Ramos (cell line): ENCODE data around the gene SNX20.

ENCODE experiments used
- in situ Hi-C: fragments of 300-500 bp; cut with MboI; formaldehyde crosslinking; loops from one replicate; pipeline ENCODE4 v1.14.3; 2022; ENCODE audit warnings: low sequenced_read_pairs; ENCODE audit not compliant: unreplicated experiment

SNX20 gene

DNA sequence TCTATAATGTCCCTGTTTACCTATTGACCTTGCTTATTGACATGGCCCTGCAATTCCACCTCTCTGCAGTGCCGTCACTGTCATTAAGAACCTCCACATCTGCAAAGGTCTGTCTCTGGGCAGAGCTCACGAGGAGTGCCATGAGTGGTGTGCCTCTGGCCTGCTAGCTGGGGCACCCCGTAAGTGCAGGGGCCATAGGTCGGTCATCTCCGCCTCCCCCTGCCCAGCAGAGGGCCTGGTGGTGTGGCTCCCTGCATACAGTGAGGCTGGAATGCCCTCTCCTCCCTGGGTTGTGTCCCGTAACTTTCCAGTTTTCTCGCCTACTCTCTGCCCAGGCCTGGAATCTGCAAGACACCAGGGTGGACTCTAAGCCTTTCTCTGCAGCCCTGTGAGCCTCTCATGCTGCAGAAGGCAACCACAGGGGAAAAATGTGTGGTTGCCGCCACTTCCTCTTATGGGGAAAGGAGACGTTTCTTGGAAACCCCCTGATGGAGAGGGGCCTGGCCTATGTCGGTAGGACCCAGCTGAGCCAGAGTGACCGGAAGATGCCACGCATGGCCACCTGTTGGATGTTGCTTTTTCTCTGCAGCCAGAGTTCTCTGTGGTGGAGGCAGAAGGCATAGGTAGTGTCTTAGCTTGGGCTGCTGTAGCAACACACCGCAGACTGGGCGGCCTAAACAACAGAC lies 2.7 kb upstream of the SNX20 start:
- in situ Hi-C loops: no loop called here

DNA sequence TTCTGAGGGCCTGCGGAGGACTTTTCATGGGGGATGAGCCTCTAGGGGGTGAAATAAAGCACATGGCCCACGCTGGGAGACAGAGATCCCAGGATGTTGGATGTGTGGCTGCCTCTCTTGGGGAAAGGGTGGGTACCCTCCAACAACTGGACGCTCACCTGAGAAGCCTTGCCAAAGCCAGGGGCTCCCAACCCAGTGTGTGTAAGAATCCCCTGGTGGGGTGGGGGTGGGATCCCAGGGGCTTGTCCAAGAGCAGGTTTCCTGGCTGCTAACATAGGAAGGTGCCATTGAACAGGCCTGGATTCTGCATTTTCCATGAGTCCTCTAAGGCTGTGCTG lies 587 bp downstream of the SNX20 start:
- in situ Hi-C loops: no loop called here

DNA sequence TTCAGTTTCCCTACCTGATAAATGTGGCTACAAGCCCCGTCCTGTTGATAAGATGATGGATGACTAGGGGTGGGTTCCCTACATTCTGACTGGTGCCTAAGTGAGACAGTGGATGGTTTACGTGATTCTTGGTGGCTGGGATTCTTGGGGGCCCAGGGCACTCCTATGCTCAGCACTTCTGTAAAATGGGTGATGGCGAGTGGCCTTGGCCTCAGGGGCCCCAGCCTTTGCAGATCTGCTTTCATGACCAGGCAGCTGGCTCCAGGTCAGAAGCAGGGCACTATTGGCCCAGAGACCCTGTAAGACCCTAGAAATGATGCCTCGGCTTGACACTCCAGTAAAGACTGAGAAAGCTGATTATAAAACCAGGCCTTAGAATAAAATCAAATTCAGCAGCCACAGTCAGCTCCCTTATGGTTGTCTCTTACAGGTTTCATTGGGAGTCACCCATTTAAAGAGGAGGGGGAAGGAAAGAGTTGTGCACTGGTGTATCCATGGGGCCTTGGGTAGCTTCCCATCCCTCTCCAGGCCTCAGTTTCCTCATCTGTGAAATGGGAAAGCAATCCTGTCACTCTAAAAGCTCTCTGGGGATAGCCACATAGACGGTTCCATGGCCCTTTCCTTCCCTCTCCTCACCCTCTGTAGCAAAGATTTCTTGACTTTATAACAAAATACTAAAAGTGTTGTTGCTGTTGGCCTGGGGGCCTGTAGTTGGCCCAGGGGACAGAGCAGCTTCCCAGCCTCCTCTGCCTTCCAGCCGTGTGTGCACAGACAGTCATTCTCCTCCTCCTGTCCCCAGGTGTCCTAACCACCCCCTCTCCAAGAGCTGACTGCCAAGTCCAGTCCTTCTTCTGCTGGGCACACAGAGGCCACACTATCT lies 1.2 kb downstream of the SNX20 start:
- in situ Hi-C loops: loop anchor here (10.0 kb wide), 1 partner anchor 125 kb away; no protein-coding TSS in a partner anchor

DNA sequence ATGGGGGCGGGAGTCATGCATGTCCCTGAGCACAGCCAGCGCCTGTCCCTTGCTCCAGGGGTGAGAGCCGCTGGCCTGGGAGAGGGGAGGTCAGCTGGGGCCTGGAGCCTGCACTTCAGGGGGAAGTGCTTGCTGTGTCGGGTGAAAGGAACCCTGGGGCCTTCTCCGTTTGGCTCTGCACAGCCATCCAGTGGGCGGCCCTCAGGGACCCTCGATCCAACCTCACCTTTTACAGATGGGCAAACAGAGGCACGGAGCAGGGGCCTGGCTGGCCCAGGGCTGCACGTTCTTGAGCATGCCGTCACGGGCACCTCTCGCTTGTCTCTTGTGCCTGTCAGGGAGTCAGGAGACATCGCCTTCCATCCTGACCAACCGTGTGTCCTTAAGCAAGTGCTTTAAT lies 1.8 kb downstream of the SNX20 start:
- in situ Hi-C loops: loop anchor here (10.0 kb wide), 1 partner anchor 126 kb away; no protein-coding TSS in a partner anchor

DNA sequence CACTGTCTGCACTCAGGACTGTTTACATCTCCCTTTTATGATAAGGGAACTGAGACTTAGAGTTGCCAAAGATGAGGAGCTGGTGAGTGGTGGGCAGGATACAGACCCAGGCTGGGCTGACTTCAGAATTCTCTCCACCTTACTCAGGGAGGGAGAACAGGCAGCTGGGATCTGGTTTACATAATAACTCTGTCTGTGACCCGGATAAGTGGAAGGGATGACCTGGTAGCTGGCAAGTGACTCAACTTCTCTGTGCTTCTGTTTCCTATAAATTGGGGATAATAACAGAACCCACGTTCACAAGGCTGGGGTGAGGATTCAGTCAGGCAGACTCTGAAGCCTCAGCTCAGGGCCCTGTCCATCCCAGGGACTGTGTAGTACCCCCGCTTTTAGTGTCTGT lies 2.6 kb downstream of the SNX20 start:
- in situ Hi-C loops: loop anchor here (10.0 kb wide), 1 partner anchor 126 kb away; no protein-coding TSS in a partner anchor

DNA sequence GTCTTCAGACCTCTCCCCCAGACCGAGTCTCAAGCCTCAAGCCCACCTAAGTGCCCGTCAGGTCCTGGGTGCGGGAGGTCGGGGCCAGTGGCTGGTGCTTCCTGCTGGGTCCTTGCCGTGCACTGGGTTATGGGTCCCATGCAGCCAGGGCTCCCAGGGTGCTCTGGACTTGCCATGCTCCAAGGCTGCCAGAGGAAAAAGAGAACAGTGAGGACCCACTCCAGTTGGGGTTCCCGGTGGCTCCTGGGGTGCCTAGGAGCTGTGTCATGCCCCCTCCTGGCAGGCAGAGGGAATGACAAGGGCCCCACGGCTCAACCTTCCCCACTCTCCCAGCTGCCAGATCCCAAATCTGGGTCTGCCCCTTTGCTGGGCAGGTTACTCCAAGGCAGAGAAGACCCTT lies 3.8 kb downstream of the SNX20 start:
- in situ Hi-C loops: loop anchor here (10.0 kb wide), 1 partner anchor 127 kb away; no protein-coding TSS in a partner anchor

DNA sequence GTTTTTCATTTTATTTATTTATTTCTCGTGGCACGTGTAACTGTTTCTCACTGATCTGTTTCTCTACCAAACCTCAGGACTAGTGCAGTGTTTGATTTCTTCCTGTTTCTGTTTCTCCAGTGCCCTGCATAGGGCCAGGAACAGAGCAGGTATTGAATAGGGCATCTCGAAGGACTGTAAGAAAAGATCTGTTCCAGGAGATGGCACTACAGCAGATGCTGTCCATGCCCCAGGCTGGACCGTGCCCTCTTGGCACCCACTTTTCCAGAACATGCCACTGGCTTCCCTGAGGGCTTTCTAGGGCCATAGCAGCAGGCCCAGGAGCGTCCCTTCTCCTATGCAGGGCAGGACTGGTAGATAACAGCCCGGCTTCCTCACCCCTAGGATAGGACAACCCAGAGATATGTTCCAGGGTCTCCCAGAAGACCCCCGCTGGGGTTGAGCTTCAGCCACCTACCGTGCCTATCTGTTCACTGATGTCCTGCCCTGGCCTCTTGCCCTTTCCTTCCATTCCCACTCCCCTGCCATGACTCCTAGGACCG lies 4.4 kb downstream of the SNX20 start:
- in situ Hi-C loops: loop anchor here (10.0 kb wide), 1 partner anchor 128 kb away; no protein-coding TSS in a partner anchor

DNA sequence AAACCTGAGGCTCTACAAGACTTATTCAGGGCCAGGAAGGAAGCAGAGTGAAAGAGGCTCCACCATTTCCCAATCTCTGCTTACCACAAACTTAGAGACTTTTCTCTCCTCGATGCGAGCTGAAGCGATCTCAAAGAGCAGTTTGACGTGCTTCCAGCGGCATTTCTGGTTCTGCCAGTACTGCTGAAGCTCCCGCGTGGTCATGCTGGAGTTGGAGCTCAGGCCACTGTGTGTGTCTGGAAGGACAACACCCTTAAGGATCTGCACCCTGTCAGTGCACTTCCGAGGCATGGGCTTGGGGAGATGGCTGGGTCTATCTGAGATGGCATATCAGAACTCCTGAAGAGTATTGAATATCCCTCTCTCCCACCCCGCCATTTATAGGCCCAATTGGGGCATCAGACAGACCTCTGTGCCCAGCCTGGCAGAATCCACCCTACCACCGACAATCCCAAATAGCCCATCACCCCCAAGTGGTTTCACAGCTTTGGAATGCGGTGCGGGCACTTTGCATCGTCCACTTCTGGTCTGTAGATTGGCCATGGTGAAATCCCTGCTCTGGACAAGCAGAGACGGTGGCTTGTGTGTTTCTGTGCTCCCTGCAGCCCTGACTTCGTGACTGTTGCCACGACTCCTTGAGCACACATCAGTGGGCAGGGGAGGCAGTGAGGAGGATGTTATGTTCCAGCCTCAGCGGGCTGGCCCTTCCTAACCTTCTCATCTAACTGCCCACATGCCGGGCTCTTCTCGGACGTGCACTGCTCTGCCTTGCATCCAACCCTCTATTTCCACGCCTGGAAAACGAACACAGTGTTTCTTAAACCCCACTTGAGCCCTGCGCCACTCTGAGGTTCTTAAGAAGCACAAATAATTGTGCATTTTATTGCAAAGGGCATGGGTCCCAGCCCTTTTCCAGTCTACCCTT lies 5.2 kb downstream of the SNX20 start:
- in situ Hi-C loops: loop anchor here (10.0 kb wide), 1 partner anchor 129 kb away; no protein-coding TSS in a partner anchor

DNA sequence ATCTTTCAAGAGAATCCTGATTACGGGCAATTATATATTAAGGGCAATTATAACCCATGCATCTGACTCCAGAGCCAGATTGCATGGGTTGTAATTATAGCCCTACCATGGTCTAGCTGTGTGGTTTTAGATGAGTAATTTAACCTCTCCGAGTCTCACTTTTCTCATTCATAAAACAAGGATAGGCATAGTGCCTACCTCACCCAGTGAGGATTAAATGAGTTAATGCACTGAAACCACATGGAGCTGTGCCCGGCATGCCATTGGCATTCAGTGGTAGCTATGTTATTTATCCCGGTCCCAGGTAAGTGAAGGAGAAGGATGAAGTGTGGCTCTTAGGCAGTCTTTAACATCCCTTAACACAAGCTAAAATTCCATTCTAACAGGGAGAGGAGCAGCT lies 6.3 kb downstream of the SNX20 start:
- in situ Hi-C loops: loop anchor here (10.0 to 25.0 kb wide), 2 partner anchors 130 to 438 kb away; no protein-coding TSS in a partner anchor

DNA sequence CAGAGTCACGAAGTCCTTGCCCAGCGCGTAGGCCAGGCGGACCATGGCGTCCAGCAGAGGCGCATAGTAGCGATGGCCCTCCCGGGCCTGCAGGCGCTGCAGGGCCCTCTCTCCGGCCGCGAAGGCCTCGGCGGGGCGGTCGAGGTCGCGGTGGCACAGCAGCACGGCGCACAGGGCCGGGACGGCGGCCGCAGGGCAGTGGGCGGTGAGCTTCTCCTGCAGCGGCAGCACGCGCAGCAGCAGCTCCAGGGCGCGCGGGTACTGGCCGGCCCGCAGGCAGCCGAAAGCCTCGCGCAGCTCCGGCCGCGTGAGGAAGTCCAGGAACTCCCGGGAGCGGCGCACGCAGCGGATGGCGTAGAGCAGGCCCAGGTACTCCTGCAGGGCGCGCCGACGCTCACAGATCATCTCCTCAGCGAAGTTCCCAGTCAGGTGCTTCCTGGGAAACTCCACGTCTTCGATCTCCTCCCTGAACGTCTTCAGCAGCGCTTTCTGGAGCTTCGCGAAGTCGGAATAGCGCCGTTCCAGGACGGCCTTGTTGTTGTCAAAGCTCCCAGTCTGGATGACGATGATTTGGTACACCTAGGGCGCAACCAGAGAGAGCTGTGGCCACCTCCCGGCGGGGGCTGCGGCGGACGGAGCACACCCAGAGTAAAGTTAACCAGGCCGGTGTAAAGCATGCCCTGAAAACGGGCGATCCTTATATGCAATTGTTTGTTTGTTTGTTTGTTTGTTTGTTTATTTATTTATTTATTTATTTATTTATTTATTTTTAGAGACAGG lies 7.4 kb downstream of the SNX20 start:
- in situ Hi-C loops: loop anchor here (10.0 to 25.0 kb wide), 2 partner anchors 131 to 436 kb away; no protein-coding TSS in a partner anchor

DNA sequence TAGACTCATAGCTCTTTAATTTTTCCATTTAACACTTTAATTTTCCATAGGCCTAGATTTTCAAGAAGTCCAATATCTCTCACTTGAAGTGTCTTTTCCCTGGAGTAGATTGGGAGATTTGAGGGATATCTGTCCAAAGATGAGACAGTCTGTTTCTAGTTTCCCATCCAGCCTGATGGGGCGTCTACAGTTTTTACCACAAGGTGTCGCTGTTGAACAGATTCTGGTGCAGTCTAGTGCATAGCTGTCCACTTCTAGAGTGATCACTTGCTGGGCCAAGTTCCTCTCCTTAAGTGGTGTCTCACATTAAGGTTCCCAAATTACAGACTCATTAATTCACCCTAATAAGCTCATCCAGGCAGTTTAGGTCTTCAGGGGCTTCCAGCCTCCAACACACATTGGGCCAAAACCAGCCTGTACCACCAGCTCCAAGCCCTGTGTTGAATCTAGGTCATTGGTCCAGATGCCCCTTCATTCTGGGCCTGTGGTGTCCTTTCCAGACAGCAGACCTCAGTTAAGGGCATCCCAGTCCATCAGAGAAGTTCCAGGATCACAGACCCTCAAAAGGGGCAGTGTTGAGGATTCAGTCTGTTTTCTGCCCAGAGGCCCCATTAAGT lies 9.4 kb downstream of the SNX20 start:
- in situ Hi-C loops: loop anchor here (10.0 to 25.0 kb wide), 2 partner anchors 133 to 434 kb away; no protein-coding TSS in a partner anchor

DNA sequence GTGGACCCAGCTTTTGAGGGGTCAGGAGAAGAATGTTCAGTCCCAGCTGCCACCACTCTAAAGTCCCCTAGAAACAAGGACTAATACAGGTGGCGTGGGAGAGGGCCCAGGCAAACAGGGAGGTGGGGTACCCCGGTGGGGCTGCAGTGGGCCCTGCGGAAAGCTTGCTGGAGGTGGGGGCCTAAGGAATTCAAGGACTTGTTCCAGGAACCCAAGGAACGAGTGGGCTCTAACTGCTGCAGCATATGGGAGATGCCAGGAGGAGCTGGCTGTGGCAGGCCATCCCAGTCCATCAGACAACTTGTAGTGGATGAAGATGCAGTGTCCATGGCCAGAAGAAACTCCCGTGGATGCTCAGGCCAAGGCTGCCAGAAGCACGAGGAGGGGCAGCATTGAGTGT lies 10.6 kb downstream of the SNX20 start:
- in situ Hi-C loops: loop anchor here (10.0 to 25.0 kb wide), 2 partner anchors 134 to 433 kb away; no protein-coding TSS in a partner anchor

DNA sequence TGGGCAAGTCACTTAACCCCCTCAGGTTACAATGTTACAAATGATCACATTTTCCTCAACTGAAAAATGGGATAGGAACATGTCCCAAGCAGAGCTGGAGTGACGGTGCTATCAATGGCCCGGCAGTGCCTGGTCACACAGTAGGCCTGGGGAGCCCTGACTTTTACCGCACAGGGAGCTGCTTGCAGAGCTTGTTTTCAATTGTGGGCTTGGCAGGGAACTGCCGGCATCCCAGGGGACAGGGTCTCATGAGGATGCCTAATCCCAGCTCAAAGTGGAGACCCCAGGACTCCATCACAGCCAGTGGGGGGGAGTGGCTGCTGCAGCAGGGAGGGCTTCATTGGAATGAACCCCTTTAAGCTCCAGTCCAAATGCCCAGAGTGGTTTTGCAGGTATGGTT lies 11.4 kb downstream of the SNX20 start:
- in situ Hi-C loops: loop anchor here (10.0 to 25.0 kb wide), 2 partner anchors 135 to 432 kb away; no protein-coding TSS in a partner anchor

DNA sequence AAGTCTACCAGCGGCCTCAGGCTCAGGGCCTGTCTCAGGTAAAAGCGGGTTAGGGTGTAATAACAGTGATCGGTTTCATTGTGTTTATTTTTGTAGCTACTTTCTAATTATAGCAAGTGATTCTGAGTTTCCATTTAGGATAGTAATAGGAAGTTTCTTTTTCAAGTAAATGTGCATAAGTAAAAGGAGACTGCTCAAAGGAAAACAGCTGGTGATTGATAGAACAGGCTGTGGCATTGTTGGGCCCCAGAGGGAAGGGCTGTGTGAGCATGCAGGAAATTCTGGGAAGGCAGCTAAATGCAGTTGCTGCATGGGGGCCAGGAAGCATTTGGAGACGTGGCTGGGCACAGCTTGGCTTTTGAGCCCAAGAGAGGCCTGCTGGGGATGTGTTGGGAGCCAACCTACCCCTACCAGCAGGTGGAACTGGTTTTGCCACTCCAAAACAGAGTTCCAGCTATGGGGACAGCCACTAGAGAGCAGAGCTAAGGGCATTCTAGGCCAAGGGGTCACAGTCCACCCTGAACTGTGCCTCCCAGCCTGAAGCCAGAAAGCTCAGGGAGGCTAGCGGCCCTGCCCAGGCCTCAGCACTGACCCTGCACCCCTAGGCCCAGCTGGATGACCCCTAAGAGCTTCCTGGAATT lies 12.6 kb downstream of the SNX20 start:
- in situ Hi-C loops: loop anchor here (25.0 kb wide), 1 partner anchor 431 kb away; no protein-coding TSS in a partner anchor

DNA sequence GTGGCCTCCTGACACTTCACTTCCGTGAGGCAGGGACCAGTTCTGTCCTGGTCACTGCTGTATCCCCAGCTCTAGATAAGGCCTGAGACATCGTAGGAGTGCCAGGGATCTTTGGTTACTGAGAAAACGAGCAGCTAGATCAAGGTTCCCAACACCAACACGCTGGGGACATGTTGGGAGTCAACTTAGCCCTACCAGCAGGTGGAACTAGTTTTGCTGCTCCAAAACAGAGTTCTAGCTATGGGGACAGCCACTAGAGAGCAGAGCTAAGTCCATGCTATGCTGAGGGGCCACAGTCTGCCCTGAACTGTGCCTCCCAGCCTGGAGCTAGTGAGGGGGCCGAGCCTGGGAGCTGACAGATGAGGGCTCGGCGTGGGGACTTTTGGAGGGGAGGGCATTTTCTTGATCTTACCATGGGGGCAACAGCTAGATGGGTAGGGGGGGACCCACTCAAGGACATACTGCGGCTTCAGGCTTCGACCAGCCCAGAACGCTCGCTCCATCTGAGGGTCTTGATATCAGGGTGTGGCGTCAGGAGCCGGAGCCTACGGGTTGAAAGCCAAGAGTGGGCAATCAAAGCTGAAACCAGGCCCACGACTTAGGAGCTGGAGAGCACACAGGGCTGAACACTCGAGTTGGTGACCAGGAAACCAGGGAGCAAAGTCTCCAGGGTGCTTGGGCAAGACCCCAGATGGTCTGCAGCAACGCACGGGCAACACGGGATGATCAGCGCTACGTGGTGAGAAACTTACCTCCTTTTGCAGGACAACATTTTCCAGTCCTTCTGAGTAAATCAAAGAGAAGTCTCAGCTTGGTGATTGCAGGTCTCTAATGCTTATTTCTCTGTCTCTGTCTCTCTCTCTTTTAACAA lies 13.4 kb downstream of the SNX20 start:
- in situ Hi-C loops: loop anchor here (25.0 kb wide), 1 partner anchor 430 kb away; no protein-coding TSS in a partner anchor

DNA sequence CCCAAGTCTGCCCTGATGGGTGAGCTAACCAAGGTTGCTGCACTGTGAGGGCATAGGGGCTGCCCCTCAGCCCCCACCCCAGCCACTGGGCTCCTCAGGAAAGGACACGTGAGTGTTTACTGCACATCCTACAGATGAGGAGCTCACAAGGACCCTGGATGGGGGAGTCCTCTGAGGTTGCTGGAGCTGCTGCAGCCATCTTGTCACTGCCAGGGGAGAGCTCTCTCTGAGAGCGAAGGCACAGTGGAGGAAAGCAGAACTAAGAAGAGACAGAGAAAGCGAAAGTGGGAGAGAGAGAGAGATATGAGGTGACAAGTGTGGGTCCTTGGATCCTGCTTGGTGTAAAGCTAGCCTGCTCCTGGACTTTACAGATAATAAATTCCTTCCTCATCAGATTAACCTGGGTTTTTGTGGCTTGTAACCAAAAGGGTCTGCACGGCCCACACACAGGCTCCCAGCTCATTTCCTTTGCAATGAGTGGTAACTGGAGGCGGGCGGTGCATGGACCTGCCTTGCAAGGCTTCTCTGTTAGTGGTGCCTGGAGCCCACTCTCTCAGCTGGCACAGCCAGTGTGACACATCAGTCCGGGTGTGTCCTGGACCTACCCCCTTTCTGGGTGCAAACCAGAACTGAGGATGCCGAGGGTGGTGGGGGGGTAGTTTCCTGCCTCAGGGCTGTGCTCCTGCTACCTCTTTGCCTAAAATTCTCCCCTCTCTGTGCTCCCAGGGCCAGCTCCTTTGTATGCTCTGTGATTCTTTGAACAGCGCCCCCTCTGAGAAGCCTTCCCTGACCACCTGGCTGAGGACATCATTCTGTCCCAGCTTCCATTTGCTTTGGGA lies 14.2 kb downstream of the SNX20 start:
- in situ Hi-C loops: loop anchor here (25.0 kb wide), 1 partner anchor 430 kb away; no protein-coding TSS in a partner anchor
